Prostate gland (tissue), 2 donors: ENCODE data around the gene ADARB2. TPM values are rescaled to one million over a fixed set of nuclear protein-coding genes. Genes with fewer than 3 reads are reported as not detected.

Source experiments
- DNase-seq: peaks from one replicate; pipeline ENCODE4 v3.0.0-alpha.2; 2019; ENCODE audit warnings: low spot score
- H3K27ac ChIP-seq, 2 donors: fragments of 200-600 bp; sonication (generic); 2 replicates each; pipeline ENCODE4 v1.5.1; 2017 to 2019
- H3K27me3 ChIP-seq: fragments of 200-600 bp; sonication (generic); replicated peaks from 2 replicates; pipeline ENCODE4 v1.5.1; 2019; ENCODE audit not compliant: insufficient read depth
- H3K36me3 ChIP-seq, 2 donors: fragments of 200-600 bp; sonication (generic); 1 replicate in 1 of 2; 2 replicates in 1 of 2; pipeline versions ENCODE4 v1.5.1 to v1.8.1; 2017 to 2019
- H3K4me1 ChIP-seq: fragments of 200-600 bp; sonication (generic); replicated peaks from 2 replicates; pipeline ENCODE4 v1.5.1; 2019
- H3K4me3 ChIP-seq, 2 donors: fragments of 200-600 bp; sonication (generic); 2 replicates each; pipeline ENCODE4 v1.5.1; 2017 to 2019
- H3K9me3 ChIP-seq: fragments of 200-600 bp; sonication (generic); 2 replicates; pipeline ENCODE4 v1.5.1; 2017
- POLR2A ChIP-seq: fragments of 450-650 bp; IDR thresholded peaks from one replicate; pipeline ENCODE4 v1.6.1; 2016; ENCODE audit warnings: antibody characterized with exemption, mild to moderate bottlenecking
- POLR2AphosphoS5 ChIP-seq: sonication (generic); formaldehyde crosslinking; IDR thresholded peaks from one replicate; pipeline ENCODE4 v1.6.1; 2017; ENCODE audit warnings: antibody characterized with exemption
- WGBS: methylation state at CpG from one replicate; pipeline ENCODE4 v1.1.5; 2018; 5-methylcytosine and 5-hydroxymethylcytosine counted together
- intact Hi-C: fragments of 100-400 bp; cut with DNase I; formaldehyde crosslinking; loops from one replicate; pipeline ENCODE4 v1.14.2; 2022
- total RNA-seq, 2 donors: library from RNA; depleted of rRNA; stranded (reverse); fragments of >200 nt; gene quantifications; one replicate each; pipeline ENCODE4 v1.1.0, GENCODE V29; 2016
- TF ChIP-seq, protein P1 (sequence below), 4 experiments: fragments of 200-600 bp in 2 of 4; fragments of 450-650 bp in 2 of 4; sonication (generic) in 2 of 4; IDR thresholded peaks; 1 replicate in 3 of 4; 2 replicates in 1 of 4; pipeline ENCODE4 v1.5.1; 2016 to 2019; ENCODE audit warnings: antibody characterized with exemption in 4 of 4, mild to moderate bottlenecking in 2 of 4, moderate library complexity in 2 of 4

ADARB2 gene
- total RNA-seq, 2 donors from 2014 or later, result 0.36 to 10.5 TPM

DNA sequence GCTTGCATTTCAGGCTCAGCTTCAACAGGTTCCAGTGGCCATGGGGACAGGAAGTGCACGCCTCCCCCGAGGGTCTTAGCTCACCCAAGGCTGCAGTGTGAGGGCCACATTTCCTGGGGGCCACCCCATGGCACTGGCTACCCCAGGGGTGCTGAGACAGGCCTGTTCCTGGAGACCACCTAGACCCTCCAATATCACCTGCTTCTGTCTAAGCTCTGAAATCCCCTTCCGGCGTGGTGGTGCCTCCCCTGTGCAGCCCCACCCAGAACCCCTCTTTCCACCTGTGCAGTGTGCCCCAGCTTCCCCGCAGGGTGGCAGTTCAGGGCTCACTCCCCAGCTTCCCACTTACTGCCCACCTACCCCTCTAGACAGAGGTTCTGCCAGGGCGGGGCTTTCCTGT lies 83.1 kb downstream of the ADARB2 start:
- Histone ChIP-seq H3K4me1 (no peaks in the 10 kb centered on the region), H3K4me3 (no peak overlapping the region), H3K27me3 (no peaks in the 10 kb centered on the region), H3K36me3 (no peaks in the 10 kb centered on the region), H3K9me3 (no peaks in the 10 kb centered on the region), H3K27ac (no peak overlapping the region)
- TF ChIP-seq POLR2A (no peak), POLR2AphosphoS5 (no peak)
- TF ChIP-seq, protein P1, sequence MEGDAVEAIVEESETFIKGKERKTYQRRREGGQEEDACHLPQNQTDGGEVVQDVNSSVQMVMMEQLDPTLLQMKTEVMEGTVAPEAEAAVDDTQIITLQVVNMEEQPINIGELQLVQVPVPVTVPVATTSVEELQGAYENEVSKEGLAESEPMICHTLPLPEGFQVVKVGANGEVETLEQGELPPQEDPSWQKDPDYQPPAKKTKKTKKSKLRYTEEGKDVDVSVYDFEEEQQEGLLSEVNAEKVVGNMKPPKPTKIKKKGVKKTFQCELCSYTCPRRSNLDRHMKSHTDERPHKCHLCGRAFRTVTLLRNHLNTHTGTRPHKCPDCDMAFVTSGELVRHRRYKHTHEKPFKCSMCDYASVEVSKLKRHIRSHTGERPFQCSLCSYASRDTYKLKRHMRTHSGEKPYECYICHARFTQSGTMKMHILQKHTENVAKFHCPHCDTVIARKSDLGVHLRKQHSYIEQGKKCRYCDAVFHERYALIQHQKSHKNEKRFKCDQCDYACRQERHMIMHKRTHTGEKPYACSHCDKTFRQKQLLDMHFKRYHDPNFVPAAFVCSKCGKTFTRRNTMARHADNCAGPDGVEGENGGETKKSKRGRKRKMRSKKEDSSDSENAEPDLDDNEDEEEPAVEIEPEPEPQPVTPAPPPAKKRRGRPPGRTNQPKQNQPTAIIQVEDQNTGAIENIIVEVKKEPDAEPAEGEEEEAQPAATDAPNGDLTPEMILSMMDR (IDR thresholded peaks at IDR 0.05), result no peak
- intact Hi-C loops, result no loop called here
- DNase-seq, result no peak
- WGBS, result 79% methylated on average over 6 of the region's 6 CpGs

DNA sequence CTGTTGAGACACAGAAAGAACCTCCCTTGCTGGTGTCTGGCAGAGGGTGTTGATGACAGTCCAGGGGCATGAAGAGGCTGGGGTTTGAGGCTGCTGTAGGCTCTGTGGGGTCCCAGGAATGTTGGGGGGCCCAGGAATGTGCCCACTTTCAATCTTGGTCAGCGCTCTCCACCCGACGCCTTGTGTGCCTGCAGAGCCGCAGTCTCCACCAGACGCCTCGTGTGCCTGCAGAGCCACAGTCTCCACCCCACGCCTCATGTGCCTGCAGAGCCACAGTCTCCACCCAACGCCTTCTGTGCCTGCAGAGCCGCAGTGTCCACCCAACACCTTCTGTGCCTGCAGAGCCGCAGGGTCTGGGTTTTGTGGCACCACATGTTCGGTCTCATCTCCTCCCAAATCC lies 84.0 kb downstream of the ADARB2 start:
- no peaks in the 10 kb centered on the region for H3K27me3 ChIP-seq
- H3K4me3 ChIP-seq, result no peak overlapping the region
- intact Hi-C loops, result no loop called here
- no peaks in the 10 kb centered on the region for H3K9me3 ChIP-seq
- no peak for DNase-seq
- H3K27ac ChIP-seq, result no peak overlapping the region
- TF ChIP-seq, protein P1 (IDR thresholded peaks at IDR 0.05), result no peak
- TF ChIP-seq POLR2AphosphoS5 (no peak), POLR2A (no peak)
- H3K36me3 ChIP-seq, result no peaks in the 10 kb centered on the region
- H3K4me1 ChIP-seq, result no peaks in the 10 kb centered on the region
- WGBS, result 75% methylated on average over 10 of the region's 11 CpGs

DNA sequence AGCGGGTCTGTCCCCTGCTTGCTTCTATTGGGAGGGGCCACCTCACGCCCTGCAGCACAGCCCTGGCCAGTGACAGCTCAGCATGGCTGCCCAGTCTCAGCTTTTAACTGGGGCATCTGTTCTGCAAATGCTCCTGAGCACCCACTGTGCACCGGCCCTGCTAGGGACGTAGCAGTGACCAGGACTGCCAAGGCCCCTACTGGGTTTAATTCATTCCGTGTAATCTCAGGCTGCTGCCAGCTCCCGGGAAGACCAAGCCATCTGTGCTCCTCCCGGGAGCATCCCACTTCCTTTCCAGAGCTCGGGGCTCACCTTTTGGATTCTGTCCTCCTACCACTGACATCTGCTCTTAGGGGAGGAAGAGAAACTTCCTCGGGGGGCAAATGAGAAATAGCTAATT lies 85.2 kb downstream of the ADARB2 start:
- Histone ChIP-seq H3K4me1 (no peaks in the 10 kb centered on the region), H3K27me3 (no peaks in the 10 kb centered on the region), H3K4me3 (no peak overlapping the region), H3K36me3 (no peaks in the 10 kb centered on the region), H3K27ac (no peak overlapping the region), H3K9me3 (no peaks in the 10 kb centered on the region)
- intact Hi-C loops, result no loop called here
- DNase-seq, result no peak
- 78% methylated on average over 9 of the region's 9 CpGs for WGBS
- TF ChIP-seq, protein P1 (IDR thresholded peaks at IDR 0.05), result no peak
- TF ChIP-seq POLR2A (no peak), POLR2AphosphoS5 (no peak)

DNA sequence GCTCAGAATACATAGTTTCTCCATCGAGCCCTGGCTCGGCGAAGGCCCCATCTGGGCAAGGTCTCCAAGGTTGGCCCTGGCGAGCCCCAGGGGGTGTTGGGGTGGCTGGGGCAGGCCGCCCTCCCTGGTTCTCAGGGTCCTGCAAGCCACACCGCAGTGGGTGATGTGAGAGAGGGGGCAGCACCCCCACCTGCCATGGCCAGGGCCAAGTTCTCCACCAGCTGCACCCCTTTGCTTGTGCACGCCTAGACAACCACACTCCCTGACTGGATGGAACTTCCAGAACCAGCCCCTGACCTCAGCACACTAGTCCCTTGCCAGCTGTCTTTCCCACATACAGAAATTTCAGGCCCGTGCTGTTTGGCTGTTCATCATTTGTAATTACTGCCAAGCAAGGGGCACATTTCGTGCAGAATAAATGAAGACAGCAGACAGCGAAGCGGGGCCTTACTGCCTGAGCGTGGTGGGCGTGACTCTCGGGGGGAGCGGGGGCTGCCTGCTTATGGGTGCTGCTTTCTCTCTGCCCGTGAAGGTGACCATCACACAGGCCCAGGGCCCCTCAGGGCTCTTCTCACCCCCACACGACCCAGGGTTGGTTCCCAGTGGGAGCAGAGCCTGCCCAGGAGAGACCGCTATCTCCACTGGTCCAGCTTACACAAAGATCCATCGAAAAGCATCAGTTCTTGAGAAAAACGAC lies 85.9 kb downstream of the ADARB2 start:
- Histone ChIP-seq H3K36me3 (no peaks in the 10 kb centered on the region), H3K27me3 (no peaks in the 10 kb centered on the region), H3K4me3 (no peak overlapping the region), H3K27ac (no peak overlapping the region), H3K4me1 (no peaks in the 10 kb centered on the region), H3K9me3 (no peaks in the 10 kb centered on the region)
- TF ChIP-seq POLR2A, result no peak
- TF ChIP-seq, protein P1 (IDR thresholded peaks at IDR 0.05), result no peak
- 76% methylated on average over 20 of the region's 20 CpGs for WGBS
- intact Hi-C loops, result no loop called here
- DNase-seq, result no peak

DNA sequence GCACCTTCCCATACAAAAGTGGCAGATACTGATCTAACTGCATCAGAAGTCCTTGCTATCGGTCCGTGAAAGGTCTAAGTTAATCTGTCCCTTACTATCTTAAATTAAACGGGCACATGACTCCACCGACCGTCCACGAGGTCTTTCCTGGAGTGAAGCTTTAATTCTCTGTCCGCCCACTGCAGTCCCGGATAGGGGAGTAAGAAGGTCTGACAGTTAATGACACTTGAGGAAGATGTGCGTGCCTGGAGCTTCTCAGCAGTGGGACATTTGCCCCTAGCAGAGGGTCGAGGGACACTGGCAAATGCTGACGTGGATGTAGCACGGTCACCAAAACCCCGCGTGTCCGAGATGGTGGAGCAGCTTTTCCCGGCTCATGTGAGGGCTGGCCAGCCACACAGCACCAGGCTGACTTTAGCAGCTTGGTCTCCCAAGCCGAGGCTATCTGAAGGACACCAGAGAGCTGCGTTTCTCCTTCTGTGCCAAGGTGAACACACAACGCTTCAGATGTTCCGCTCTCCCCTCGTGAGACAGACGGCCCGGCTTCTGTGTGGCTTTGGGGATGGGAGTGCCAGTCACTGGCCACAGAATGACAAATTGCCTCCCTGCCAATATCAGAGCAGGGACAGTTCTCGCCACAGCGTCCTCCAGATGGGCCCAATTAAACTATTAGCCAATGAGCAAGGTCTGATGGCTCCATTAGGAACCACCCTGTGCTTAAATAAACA lies 86.6 kb downstream of the ADARB2 start:
- Histone ChIP-seq H3K27ac (no peak overlapping the region), H3K4me1 (no peaks in the 10 kb centered on the region), H3K27me3 (no peaks in the 10 kb centered on the region), H3K4me3 (no peak overlapping the region), H3K36me3 (no peaks in the 10 kb centered on the region), H3K9me3 (no peaks in the 10 kb centered on the region)
- 67% methylated on average over 25 of the region's 25 CpGs for WGBS
- DNase-seq, result no peak
- TF ChIP-seq POLR2AphosphoS5 (no peak), POLR2A (no peak)
- TF ChIP-seq, protein P1 (IDR thresholded peaks at IDR 0.05), result no peak
- intact Hi-C loops, result no loop called here
